Measurements from ENCODE around the gene MTUS2.

The MTUS2 gene

DNA sequence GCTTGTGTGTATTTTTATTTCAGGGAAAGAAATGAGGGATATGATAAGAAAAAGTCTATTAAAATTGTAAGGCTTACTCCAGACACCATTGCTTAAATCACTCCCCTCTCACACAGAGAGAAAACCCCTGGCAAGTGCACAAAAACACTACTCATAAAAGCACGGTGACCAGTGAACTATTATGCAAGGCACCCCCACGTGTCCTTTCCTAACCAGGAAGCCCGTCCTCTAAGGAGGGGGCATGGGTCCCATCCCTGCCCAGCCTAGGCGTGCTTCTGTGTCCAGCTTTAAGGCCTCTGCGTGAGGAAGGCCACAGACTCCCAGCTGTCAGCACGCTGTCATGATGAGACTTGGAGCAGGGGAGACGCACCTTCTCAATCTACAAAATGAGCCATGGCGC is 691.8 kb downstream of the MTUS2 start:
- H3K27me3 ChIP-seq (ENCODE audit: insufficient read depth, low read length, poor library complexity, severe bottlenecking) = no peaks in the 10 kb centered on the region
- no peaks in the 10 kb centered on the region for H3K9me3 ChIP-seq (ENCODE audit: insufficient read depth, low read depth, low read length)
- H4K20me1 ChIP-seq (ENCODE audit: insufficient read depth, low read length, poor library complexity, severe bottlenecking) = peaks cover 3% of the 10 kb centered on the region

DNA sequence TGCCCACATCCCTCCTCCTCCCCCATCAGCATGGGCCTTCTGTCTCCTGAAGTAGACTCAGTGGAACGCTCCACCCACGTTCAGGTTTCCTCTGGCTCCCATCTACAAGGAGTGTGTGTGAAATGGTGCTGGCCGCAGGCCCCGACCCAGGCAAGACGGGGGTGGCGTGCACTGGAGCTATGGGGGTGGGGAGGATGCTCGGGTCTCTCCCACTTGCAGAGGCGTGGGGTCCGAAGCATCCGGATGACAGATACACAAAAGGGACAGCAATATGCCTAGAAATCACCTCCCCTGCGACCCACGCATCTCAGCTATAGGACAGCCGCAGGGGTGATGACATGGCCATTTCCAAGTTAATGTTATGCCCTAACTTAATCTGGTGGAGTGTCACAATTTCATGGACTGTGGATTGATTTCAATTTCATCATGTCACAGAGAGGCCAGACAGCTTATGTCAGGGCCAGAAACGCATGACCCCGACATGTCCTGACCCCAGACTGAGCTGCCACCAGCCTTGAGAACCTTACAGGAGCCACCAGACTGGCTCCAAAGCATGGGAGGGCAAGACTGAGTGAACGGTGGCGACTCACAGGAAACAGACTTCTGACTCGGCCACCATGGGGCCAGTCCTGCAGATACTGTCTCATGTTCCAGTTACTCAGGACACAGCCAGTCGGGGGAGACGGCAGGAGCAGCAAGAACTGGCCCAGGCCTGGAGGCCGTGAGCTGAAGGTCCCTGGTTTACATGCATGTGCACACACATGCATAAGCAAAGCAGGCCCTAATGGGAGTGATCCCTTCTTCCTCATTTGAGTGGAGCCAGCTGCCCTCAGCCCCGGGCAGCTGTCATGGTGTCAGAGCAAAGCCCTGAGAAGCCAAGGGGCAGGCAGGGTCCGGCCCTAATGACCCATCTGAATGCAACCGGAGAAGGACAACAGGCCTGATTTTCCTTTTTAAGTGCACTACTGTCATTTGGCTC is 693.2 kb downstream of the MTUS2 start:
- Histone ChIP-seq H2AFZ (ENCODE audit: low read length) (no peak overlapping the region), H3K9me3 (ENCODE audit: insufficient read depth, low read depth, low read length) (no peaks in the 10 kb centered on the region), H3K9ac (ENCODE audit: low read depth, low read length, poor library complexity, severe bottlenecking) (no peak overlapping the region), H3F3A (ENCODE audit: low read depth) (no peaks in the 10 kb centered on the region), H3K4me3 (ENCODE audit: low read length, poor library complexity, severe bottlenecking) (no peak overlapping the region), H3K79me2 (ENCODE audit: insufficient read depth, low read length) (no peaks in the 10 kb centered on the region), H3K9me2 (replicated peaks; ENCODE audit: low read depth, low read length) (no peaks in the 10 kb centered on the region), H3K4me1 (ENCODE audit: insufficient read depth, low read length, poor library complexity, severe bottlenecking) (peaks cover 3% of the 10 kb centered on the region), H4K20me1 (ENCODE audit: insufficient read depth, low read length, poor library complexity, severe bottlenecking) (no peaks in the 10 kb centered on the region), H3K4me2 (ENCODE audit: low read depth, low read length, poor library complexity, severe bottlenecking) (no peak overlapping the region), H3K36me3 (ENCODE audit: insufficient read depth, low read length) (peaks cover 75% of the 10 kb centered on the region; the same call in 1 of the 2 replicates), H3K27me3 (ENCODE audit: insufficient read depth, low read length, poor library complexity, severe bottlenecking) (no peaks in the 10 kb centered on the region)
- no peak for TF ChIP-seq EZH2phosphoT487 (IDR thresholded peaks at IDR 0.05; ENCODE audit: borderline replicate concordance)
- TF ChIP-seq, protein P1, sequence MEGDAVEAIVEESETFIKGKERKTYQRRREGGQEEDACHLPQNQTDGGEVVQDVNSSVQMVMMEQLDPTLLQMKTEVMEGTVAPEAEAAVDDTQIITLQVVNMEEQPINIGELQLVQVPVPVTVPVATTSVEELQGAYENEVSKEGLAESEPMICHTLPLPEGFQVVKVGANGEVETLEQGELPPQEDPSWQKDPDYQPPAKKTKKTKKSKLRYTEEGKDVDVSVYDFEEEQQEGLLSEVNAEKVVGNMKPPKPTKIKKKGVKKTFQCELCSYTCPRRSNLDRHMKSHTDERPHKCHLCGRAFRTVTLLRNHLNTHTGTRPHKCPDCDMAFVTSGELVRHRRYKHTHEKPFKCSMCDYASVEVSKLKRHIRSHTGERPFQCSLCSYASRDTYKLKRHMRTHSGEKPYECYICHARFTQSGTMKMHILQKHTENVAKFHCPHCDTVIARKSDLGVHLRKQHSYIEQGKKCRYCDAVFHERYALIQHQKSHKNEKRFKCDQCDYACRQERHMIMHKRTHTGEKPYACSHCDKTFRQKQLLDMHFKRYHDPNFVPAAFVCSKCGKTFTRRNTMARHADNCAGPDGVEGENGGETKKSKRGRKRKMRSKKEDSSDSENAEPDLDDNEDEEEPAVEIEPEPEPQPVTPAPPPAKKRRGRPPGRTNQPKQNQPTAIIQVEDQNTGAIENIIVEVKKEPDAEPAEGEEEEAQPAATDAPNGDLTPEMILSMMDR (conservative IDR thresholded peaks at IDR 0.05; ENCODE audit: low read length) = no peak

More for the DNA sequence above, 691.8 kb downstream of the MTUS2 start:
- Histone ChIP-seq H3K4me1 (ENCODE audit: insufficient read depth, low read length, poor library complexity, severe bottlenecking) (peaks cover 3% of the 10 kb centered on the region), H3F3A (ENCODE audit: low read depth) (no peaks in the 10 kb centered on the region), H3K9ac (ENCODE audit: low read depth, low read length, poor library complexity, severe bottlenecking) (no peak overlapping the region), H3K79me2 (ENCODE audit: insufficient read depth, low read length) (no peaks in the 10 kb centered on the region), H3K4me2 (ENCODE audit: low read depth, low read length, poor library complexity, severe bottlenecking) (no peak overlapping the region), H2AFZ (ENCODE audit: low read length) (no peak overlapping the region), H3K4me3 (ENCODE audit: low read length, poor library complexity, severe bottlenecking) (no peak overlapping the region), H3K9me2 (replicated peaks; ENCODE audit: low read depth, low read length) (no peaks in the 10 kb centered on the region), H3K36me3 (ENCODE audit: insufficient read depth, low read length) (peaks cover 62% of the 10 kb centered on the region; the same call in 1 of the 2 replicates)
- TF ChIP-seq, protein P1 (conservative IDR thresholded peaks at IDR 0.05; ENCODE audit: low read length) = no peak
- no peak for TF ChIP-seq EZH2phosphoT487 (IDR thresholded peaks at IDR 0.05; ENCODE audit: borderline replicate concordance)

DNA sequence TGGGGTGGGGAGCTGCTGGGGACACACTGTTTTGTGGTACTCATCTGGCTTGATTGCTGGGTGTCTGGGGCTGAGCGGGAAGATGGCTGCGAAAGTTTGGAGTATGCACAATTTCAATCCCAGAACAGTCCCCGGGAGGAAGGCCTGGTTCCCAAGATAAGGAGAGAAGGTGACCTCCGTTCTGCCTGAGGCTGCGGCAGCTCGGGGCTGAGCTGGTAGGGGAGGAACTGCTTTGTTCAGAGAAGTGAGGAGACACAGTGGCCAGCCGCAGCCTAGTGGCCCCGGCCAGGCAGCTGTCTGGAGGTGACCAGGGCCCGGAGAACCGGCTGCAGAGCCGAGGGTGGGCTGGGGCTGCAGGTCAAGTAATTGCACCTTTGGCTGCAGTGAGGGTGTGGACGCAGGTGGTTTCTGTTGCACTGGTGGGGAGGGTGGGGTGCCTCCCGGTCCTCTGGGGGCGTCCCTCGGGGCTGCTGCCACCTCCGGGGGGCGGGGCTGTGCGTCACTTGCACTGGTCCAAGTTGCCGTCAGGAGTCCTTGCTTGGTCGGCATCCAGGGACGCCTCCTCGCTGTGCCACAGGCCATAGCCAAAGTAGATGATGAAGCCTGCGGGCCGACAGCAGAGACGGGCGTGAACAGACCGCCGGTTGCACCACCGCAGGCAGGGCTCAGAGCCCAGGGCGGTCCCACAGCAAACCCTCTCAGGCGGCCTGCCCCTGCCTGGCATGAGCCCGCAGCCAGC is 694.0 kb downstream of the MTUS2 start:
- no peaks in the 10 kb centered on the region for H3K9me2 ChIP-seq (replicated peaks; ENCODE audit: low read depth, low read length)
- H3K27me3 ChIP-seq (ENCODE audit: insufficient read depth, low read length, poor library complexity, severe bottlenecking) = no peaks in the 10 kb centered on the region
- TF ChIP-seq, protein P1 (conservative IDR thresholded peaks at IDR 0.05; ENCODE audit: low read length) = no peak
- no peak for TF ChIP-seq EZH2phosphoT487 (IDR thresholded peaks at IDR 0.05; ENCODE audit: borderline replicate concordance)
- no peak overlapping the region for H3K4me3 ChIP-seq (ENCODE audit: low read length, poor library complexity, severe bottlenecking)
- no peak overlapping the region for H3K4me2 ChIP-seq (ENCODE audit: low read depth, low read length, poor library complexity, severe bottlenecking)
- H3K4me1 ChIP-seq (ENCODE audit: insufficient read depth, low read length, poor library complexity, severe bottlenecking) = peaks cover 3% of the 10 kb centered on the region
- H3K79me2 ChIP-seq (ENCODE audit: insufficient read depth, low read length) = no peaks in the 10 kb centered on the region
- H3K9ac ChIP-seq (ENCODE audit: low read depth, low read length, poor library complexity, severe bottlenecking) = no peak overlapping the region
- peaks cover 84% of the 10 kb centered on the region; the same call in 1 of the 2 replicates for H3K36me3 ChIP-seq (ENCODE audit: insufficient read depth, low read length)
- H3F3A ChIP-seq (ENCODE audit: low read depth) = no peaks in the 10 kb centered on the region
- H4K20me1 ChIP-seq (ENCODE audit: insufficient read depth, low read length, poor library complexity, severe bottlenecking) = no peaks in the 10 kb centered on the region
- no peak overlapping the region for H2AFZ ChIP-seq (ENCODE audit: low read length)
- no peaks in the 10 kb centered on the region for H3K9me3 ChIP-seq (ENCODE audit: insufficient read depth, low read depth, low read length)
